Ovary (tissue), 3 donors: ENCODE data around the gene CYTH1.

Experiments
- CTCF ChIP-seq, 3 donors: fragments of 450-650 bp in 2 of 3; fragments of 200-600 bp in 1 of 3; IDR thresholded peaks; one replicate each; pipeline versions ENCODE4 v1.5.1 to v1.8.0; 2016 to 2022; ENCODE audit warnings: antibody characterized with exemption in 3 of 3, mild to moderate bottlenecking in 1 of 3
- POLR2A ChIP-seq: fragments of 450-650 bp; IDR thresholded peaks from one replicate; pipeline ENCODE4 v1.6.1; 2017; ENCODE audit warnings: antibody characterized with exemption, mild to moderate bottlenecking, moderate library complexity
- donor health status: DM: no; HTN: no; CAD: no.

GRCh38 chr17:78829477-78829876, 47.4 kb upstream of the CYTH1 start:
- no peak for TF ChIP-seq POLR2A
- no peak for TF ChIP-seq CTCF (IDR thresholded peaks at IDR 0.05)
